ENCODE data around the gene DIPK2B.
A peak's percentile ranks its signal among the peaks of the same experiment; 100 is the strongest.

The DIPK2B gene

GRCh38 chrX:45200741-45201234, at the start of gene DIPK2B:
Gene DIPK2B (minus strand): TSS chrX:45200876. CDS start chrX:45200826, 50 bp downstream.
- no peak within 1 kb of the TSS for H3K4me3 ChIP-seq (ENCODE audit: control insufficient read depth, low read depth, low read length)
- no peak for DNase-seq (ENCODE audit: low read depth)
- TF ChIP-seq CTCF (conservative IDR thresholded peaks at IDR 0.05; ENCODE audit: control insufficient read depth, insufficient read depth, low read depth, low read length), result no peak

- DNase-seq (ENCODE audit: low read depth), result no peak
- H3K4me3 ChIP-seq (ENCODE audit: control insufficient read depth, low read depth, low read length), result no peak overlapping the region
- no peak for TF ChIP-seq CTCF (conservative IDR thresholded peaks at IDR 0.05; ENCODE audit: control insufficient read depth, insufficient read depth, low read depth, low read length)
Observed at GRCh38 chrX:45240301-45240700, 39.6 kb upstream of the DIPK2B start.

GRCh38 chrX:45238489-45238888, 37.8 kb upstream of the DIPK2B start:
- H3K4me3 ChIP-seq (ENCODE audit: control insufficient read depth, low read depth, low read length), result no peak overlapping the region
- no peak for DNase-seq (ENCODE audit: low read depth)
- no peak for TF ChIP-seq CTCF (conservative IDR thresholded peaks at IDR 0.05; ENCODE audit: control insufficient read depth, insufficient read depth, low read depth, low read length)

- peak; percentile 15 for DNase-seq (ENCODE audit: low read depth)
- no peak for TF ChIP-seq CTCF (conservative IDR thresholded peaks at IDR 0.05; ENCODE audit: control insufficient read depth, insufficient read depth, low read depth, low read length)
- H3K4me3 ChIP-seq (ENCODE audit: control insufficient read depth, low read depth, low read length), result no peak overlapping the region
Observed at GRCh38 chrX:45233531-45233930, 32.9 kb upstream of the DIPK2B start.

GRCh38 chrX:45232139-45232538, 31.5 kb upstream of the DIPK2B start:
- DNase-seq (ENCODE audit: low read depth), result no peak
- TF ChIP-seq CTCF (conservative IDR thresholded peaks at IDR 0.05; ENCODE audit: control insufficient read depth, insufficient read depth, low read depth, low read length), result no peak
- H3K4me3 ChIP-seq (ENCODE audit: control insufficient read depth, low read depth, low read length), result no peak overlapping the region

GRCh38 chrX:45230410-45230809, 29.7 kb upstream of the DIPK2B start:
- no peak for DNase-seq (ENCODE audit: low read depth)
- TF ChIP-seq CTCF (conservative IDR thresholded peaks at IDR 0.05; ENCODE audit: control insufficient read depth, insufficient read depth, low read depth, low read length), result no peak
- H3K4me3 ChIP-seq (ENCODE audit: control insufficient read depth, low read depth, low read length), result no peak overlapping the region

GRCh38 chrX:45229348-45229747, 28.7 kb upstream of the DIPK2B start:
- no peak overlapping the region for H3K4me3 ChIP-seq (ENCODE audit: control insufficient read depth, low read depth, low read length)
- DNase-seq (ENCODE audit: low read depth), result no peak
- no peak for TF ChIP-seq CTCF (conservative IDR thresholded peaks at IDR 0.05; ENCODE audit: control insufficient read depth, insufficient read depth, low read depth, low read length)

Data from fibroblast of mammary gland (primary cell).